NOMO-1 (cell line): ENCODE measurements around the gene DDX49.
A peak's percentile ranks its signal among the peaks of the same experiment; 100 is the strongest.
"Not testable (repeated sequence)": the region's sequence is repeated elsewhere in the genome, so short reads cannot be mapped to it uniquely, and the experiment has no call there.

Experiments used
- DNase-seq, 2 experiments: peaks; one replicate each; lab custom pipeline; 2025; ENCODE audit not compliant: unreplicated experiment in 2 of 2; lab: John Stamatoyannopoulos, UW

Gene DDX49

DNA sequence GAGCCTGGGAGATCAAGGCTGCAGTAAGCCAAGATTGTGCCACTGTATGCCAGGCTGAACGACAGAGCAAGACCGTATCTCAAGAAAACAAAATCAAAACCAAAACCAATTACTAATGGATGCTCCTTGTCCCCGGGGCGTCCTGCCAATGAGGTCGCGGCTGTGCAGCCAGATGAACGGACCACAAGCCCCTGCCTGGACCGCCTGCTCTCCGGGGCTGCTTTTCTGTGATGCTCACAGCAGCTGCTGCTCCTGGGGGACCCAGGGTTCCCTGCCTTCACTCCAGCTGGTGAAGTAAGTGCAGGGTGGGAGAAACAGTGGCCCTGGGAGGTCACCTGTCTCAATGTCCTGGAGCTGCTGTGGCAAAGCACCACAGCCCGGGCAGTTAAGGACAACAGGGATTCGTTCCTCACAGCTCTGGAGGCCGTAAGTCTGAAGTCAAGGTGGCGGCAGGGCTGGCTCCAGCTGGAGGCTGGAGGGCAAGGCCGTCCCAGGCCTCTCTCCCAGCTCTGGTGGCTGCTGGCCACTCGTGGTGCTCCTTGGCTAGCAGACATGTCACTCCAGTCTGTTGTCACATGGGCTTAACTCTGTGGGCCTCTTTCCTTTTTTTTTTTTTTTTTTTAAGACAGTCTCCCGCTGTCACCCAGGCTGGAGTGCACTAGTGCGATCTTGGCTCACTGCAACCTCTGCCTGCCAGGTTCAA is 10.4 kb upstream of the DDX49 start:
- DNase-seq = no peak

DNA sequence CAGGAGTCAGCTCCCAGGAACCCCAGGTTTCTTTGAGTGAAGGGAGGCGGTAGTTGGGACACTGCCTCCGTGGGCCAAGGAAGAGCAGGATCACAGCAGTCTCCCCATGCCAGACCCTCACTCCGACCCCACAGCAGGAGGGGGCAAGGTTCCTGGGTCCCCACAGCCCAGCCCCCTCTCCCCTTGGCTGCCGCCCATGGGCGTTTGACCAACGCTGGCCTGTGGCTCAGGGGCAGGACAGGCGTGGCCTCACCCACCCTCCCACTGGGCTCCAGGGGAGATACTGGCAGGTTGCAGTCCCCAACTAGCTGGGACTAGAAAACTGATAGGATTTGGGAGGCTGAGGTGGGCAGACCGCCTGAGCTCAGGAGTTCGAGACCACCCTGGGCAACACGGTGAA is 9.5 kb upstream of the DDX49 start:
- no peak for DNase-seq

- DNase-seq = no peak
These were observed 8.6 kb upstream of the DDX49 start for GRCh38 chr19:18910801-18911436.

GRCh38 chr19:18912933-18913332 is 6.6 kb upstream of the DDX49 start:
- DNase-seq = no peak

DNA sequence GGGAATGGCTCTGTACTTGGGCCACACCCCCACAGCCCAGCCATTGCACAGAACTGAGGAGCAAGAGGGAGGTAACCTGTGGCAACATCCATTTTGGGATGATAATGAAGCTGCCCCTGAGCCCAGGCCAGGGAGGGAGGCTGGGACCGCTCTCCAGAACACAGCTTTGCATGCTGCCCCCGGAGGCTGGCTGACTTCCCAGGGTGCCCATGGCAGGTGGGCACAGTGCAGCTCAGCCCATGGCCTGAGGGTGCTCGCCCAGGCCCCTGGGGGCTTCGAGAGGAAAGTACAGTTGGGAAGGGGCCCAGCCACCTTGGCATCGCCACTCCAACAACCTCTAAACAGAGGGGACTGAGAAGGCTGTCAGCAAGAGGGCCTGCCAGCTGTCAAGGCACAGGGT is 6.0 kb upstream of the DDX49 start:
- no peak for DNase-seq

DNA sequence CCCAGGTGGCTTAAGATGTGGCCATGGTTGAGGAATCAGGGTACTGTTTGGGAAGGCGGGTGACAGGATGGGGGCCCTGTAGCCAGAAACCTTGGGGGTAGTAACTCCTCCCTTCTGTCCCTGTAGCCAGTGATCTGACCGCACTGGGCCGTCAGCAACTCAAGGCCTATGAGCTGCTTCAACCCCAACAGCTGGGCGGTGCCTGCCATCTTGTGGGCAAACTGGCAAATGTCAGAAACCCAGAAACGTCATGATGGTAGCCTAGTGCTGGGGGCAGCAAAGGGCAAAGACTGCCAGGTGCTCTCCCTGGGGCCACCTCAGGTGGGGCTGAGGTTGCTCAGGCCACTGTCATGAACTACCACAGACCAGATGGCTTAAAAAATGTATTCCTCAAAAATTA is 3.9 kb upstream of the DDX49 start:
- DNase-seq = peak in 1 of 2 experiments; percentile 12

- not testable (repeated sequence) for DNase-seq
These were observed 1.9 kb upstream of the DDX49 start for GRCh38 chr19:18917593-18917992.

DNA sequence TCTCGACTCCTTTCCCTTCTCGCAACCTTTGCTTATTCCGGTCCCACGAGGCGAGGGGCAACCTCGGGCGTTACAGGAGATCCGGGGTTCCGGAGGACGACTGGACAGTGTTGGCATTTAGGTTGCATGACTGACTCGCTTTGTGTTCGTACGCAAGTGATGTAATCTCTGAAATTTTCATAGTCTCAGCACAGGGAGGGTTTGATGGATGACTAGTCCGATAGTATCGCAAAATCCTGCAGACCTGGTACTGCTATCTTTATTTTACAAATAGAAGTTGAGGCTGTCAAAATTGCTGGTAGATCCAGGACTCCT is 342 bp downstream of the DDX49 start:
- no peak for DNase-seq

DNA sequence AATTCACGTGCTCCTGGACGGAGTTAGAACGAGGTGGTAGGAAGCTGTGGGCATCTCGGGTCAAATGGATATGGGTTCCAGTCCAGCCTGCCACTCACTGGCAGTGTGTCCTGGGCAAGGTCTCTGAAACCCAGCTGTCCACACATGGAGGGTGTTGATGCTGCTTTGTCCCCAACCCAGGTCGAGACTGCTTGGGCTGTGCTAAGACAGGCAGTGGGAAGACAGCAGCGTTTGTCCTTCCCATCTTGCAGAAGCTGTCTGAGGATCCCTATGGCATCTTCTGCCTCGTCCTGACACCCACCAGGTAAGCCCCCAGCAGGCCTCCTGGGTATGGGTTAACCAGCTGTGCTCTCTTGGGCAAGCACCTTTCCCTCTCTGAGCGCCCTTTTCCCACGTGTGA is 885 bp downstream of the DDX49 start:
- no peak for DNase-seq

- DNase-seq = no peak
These were observed 2.1 kb downstream of the DDX49 start for GRCh38 chr19:18921593-18921992.

DNA sequence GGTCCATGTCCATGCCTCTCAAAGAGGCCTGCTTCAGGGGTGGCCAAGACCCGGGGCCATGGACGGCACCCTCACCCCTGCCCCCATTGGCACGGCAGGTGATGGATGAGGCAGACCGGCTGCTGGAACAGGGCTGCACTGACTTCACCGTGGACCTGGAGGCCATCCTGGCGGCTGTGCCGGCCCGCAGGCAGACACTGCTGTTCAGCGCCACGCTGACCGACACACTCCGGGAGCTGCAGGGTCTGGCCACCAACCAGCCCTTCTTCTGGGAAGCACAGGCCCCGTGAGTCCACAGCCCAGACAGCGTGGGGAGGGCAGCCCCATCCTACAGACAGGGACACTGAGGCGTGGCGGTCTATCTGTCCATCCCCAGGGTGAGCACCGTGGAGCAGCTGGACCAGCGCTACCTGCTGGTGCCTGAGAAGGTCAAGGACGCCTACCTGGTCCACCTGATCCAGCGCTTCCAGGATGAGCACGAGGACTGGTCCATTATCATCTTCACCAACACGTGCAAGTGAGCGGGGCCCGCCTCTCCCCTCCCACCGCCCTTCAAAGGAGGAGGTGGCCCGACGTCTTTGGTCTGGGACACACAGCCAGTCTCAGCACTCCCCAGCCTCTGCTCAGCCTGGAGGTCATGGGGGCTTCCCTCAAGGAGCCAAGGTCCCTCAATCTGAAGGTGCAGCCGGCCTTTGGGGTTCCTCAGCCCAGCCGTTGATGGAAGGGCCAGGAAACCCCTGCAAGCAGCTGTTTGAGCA is 2.9 kb downstream of the DDX49 start:
- no peak for DNase-seq

GRCh38 chr19:18924684-18925213 is 5.2 kb downstream of the DDX49 start:
- no peak for DNase-seq

DNA sequence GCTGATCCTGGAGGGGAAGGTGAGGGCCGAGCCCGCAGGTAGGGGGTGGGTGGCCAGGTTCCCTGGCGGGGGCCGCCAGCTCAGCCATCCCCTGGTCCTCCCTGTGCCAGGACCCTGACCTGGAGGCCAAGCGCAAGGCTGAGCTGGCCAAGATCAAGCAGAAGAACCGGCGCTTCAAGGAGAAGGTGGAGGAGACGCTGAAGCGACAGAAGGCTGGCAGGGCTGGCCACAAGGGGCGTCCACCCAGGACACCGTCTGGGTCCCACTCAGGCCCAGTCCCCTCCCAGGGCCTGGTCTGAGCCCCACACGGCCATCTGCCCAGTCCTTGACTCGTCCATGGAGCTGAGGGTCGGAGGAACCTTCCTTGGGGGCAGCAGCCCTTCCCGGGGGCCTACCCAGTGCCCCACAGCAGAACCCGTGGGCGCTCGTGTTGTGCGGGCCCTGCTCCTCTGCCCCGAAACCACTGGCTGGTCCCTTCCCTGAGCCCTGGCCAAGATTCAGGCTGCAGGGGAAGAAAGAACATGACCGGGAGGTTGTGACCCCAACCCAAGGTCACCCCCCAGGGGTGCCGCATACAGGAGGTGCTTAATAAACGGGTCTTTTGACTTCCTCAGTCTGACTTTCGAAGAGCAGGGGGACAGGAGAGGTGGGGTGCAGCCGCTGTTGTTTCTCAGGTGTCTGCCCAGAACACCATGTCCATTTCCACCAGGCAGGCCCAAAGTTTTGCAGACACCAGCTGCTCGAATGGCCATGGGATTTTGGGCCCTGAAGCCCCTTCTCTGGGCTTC is 8.7 kb downstream of the DDX49 start:
- no peak for DNase-seq

- DNase-seq = no peak
These were observed 9.8 kb downstream of the DDX49 start for GRCh38 chr19:18929311-18929710.

GRCh38 chr19:18931316-18932162 is 12.0 kb downstream of the DDX49 start:
- DNase-seq = no peak

- peak; percentile 42 to 62 for DNase-seq
These were observed 12.8 kb downstream of the DDX49 start for GRCh38 chr19:18932216-18932841.

DNA sequence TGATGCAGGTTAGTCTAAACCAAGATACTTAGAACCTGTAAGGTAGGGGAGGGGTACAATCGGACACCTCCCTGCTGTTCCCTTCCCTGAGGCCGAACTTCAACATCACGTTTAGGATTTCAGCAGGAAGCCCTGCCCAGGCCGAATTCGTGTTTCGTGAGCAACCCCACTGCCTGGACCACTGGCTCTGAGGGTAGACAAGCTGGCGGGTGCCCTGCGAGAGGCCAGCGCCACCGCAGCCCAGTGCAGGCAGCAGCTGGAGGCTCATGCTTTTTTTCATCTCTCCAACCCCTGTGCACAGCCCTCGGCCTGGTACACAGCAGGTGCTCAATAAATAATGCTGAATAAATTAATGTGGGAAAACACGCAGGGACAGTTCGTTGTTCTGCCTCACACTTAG is 13.8 kb downstream of the DDX49 start:
- no peak for DNase-seq

DNA sequence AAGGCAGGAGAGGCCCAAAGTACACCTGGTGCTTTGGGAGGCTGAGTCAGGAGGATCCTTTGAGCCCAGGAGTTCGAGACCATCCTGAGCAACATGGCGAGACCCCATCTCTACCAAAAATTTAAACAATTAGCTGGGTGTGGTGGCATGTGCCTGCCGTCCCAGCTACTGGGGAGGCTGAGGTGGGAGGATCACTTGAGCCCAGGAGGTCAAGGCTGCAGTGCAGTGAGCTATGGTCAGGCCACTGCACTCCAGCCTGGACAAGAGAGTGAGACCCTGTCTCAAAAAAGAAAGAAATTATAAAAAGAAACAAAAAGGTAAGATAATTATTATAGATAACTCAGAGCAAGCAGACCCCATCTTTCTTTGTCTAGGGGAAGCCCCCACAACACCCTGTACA is 19.6 kb downstream of the DDX49 start:
- DNase-seq = no peak

- no peak for DNase-seq
These were observed 20.6 kb downstream of the DDX49 start for GRCh38 chr19:18939922-18940768.
